ENCODE measurements around the gene ATP8B3.

DNA sequence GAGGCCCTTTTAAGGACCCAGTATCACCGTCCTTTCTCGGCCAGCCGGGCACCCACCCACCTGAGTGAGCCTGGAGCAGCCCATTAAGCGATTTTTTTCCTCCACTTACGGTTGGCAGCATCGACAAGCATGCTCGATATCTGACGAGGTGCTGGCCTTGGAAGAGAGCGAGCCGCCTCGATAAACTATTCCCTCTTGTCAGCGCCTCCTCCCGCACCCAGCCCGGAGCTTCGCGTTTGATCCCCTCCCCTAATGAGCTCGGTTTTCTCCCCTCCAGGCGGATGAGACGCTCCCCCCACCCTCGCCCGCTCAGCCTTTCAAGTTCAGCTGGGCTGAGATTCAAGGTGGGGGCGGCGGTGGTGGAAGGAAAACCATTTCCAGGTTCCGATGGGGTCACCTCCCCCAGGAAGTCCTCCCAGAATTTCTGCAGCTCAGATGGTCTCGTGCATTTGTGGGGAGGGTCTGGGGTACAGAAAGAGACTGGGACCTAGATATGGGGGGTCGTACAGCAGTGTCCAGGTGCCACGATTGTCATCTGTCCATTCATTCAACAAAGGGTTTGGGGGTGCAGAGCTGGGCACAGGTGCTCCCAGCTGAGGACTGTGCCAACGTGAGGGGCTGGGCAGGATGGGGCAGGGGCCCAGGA is 77.6 kb downstream of the ATP8B3 start:
- TF ChIP-seq, protein P1, sequence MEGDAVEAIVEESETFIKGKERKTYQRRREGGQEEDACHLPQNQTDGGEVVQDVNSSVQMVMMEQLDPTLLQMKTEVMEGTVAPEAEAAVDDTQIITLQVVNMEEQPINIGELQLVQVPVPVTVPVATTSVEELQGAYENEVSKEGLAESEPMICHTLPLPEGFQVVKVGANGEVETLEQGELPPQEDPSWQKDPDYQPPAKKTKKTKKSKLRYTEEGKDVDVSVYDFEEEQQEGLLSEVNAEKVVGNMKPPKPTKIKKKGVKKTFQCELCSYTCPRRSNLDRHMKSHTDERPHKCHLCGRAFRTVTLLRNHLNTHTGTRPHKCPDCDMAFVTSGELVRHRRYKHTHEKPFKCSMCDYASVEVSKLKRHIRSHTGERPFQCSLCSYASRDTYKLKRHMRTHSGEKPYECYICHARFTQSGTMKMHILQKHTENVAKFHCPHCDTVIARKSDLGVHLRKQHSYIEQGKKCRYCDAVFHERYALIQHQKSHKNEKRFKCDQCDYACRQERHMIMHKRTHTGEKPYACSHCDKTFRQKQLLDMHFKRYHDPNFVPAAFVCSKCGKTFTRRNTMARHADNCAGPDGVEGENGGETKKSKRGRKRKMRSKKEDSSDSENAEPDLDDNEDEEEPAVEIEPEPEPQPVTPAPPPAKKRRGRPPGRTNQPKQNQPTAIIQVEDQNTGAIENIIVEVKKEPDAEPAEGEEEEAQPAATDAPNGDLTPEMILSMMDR (tag by site-specific recombination; IDR thresholded peaks at IDR 0.05): no peak
- TF ChIP-seq TCF7L2 (IDR thresholded peaks at IDR 0.05; ENCODE audit: borderline replicate concordance, low read depth, low read length): no peak
- no peak for TF ChIP-seq KLF16 (tag by site-specific recombination; IDR thresholded peaks at IDR 0.05)
- no peak for TF ChIP-seq ZNF274 (IDR thresholded peaks at IDR 0.05; ENCODE audit: low read length)
- no peak for TF ChIP-seq ZNF274 (tag by site-specific recombination; IDR thresholded peaks at IDR 0.05; ENCODE audit: borderline replicate concordance)
- no peak for TF ChIP-seq ZNF391 (tag by site-specific recombination; IDR thresholded peaks at IDR 0.05; ENCODE audit: borderline replicate concordance, low read depth)
- TF ChIP-seq, protein P2, sequence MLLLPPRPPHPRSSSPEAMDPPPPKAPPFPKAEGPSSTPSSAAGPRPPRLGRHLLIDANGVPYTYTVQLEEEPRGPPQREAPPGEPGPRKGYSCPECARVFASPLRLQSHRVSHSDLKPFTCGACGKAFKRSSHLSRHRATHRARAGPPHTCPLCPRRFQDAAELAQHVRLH (tag by site-specific recombination; IDR thresholded peaks at IDR 0.05): no peak

Measured in HEK293 (cell line).